Mesodermal cell (in vitro differentiated cells): ENCODE results near the gene DPF3.

ENCODE experiments used
- H3K27ac ChIP-seq: 2 replicates; pipeline ENCODE4 v1.7.0; 2013; ENCODE audit warnings: mild to moderate bottlenecking, low read depth, low read length, moderate library complexity; ENCODE audit not compliant: severe bottlenecking
- H3K36me3 ChIP-seq: 2 replicates; pipeline ENCODE4 v1.7.1; 2013; ENCODE audit warnings: mild to moderate bottlenecking, low read length, moderate library complexity; ENCODE audit not compliant: control insufficient read depth, insufficient read depth
- H3K4me1 ChIP-seq: one replicate; pipeline ENCODE4 v1.7.1; 2013; ENCODE audit warnings: mild to moderate bottlenecking, low read length; ENCODE audit not compliant: insufficient read depth, control insufficient read depth, poor library complexity, severe bottlenecking
- H3K4me3 ChIP-seq: 2 replicates; pipeline ENCODE4 v1.7.0; 2013; ENCODE audit warnings: low read length, control low read depth, mild to moderate bottlenecking; ENCODE audit not compliant: insufficient read depth, poor library complexity, severe bottlenecking; ENCODE audit errors: extremely low read depth
- H3K9me3 ChIP-seq: 2 replicates; pipeline ENCODE4 v1.7.1; 2013; ENCODE audit warnings: mild to moderate bottlenecking, low read length, moderate library complexity; ENCODE audit not compliant: control insufficient read depth
- WGBS, 2 experiments: methylation state at CpG; one replicate each; pipeline ENCODE4 v1.1.5; 2013; ENCODE audit warnings: missing lambda C conversion rate in 2 of 2; ENCODE audit not compliant: insufficient coverage in 2 of 2; 5-methylcytosine and 5-hydroxymethylcytosine counted together

The DPF3 gene

GRCh38 chr14:72732022-72732780, 161.7 kb downstream of the DPF3 start:
- H3K9me3 ChIP-seq: no peaks in the 10 kb centered on the region
- peaks cover under 1% of the 10 kb centered on the region for H3K4me1 ChIP-seq
- no peaks in the 10 kb centered on the region for H3K36me3 ChIP-seq
- 83 to 89% methylated on average over 7 to 11 of the region's 16 CpGs for WGBS, 2 experiments
- H3K4me3 ChIP-seq: no peak overlapping the region
- no peak overlapping the region for H3K27ac ChIP-seq

GRCh38 chr14:72731252-72732020, 162.5 kb downstream of the DPF3 start:
- Histone ChIP-seq H3K4me3 (no peak overlapping the region), H3K36me3 (no peaks in the 10 kb centered on the region), H3K9me3 (no peaks in the 10 kb centered on the region), H3K4me1 (peaks cover 6% of the 10 kb centered on the region), H3K27ac (no peak overlapping the region)
- WGBS, 2 experiments: 91 to 94% methylated on average over 14 to 16 of the region's 18 CpGs

- H3K9me3 ChIP-seq: no peaks in the 10 kb centered on the region
- 80 to 100% methylated on average over 1 to 2 of the region's 4 CpGs for WGBS, 2 experiments
- H3K27ac ChIP-seq: no peak overlapping the region
- H3K4me3 ChIP-seq: no peak overlapping the region
- peaks cover 14% of the 10 kb centered on the region for H3K4me1 ChIP-seq
- H3K36me3 ChIP-seq: no peaks in the 10 kb centered on the region
These were observed 163.4 kb downstream of the DPF3 start for GRCh38 chr14:72730468-72730867.

- H3K9me3 ChIP-seq: no peaks in the 10 kb centered on the region
- no peaks in the 10 kb centered on the region for H3K36me3 ChIP-seq
- 66 to 81% methylated on average over 6 to 8 of the region's 9 CpGs for WGBS, 2 experiments
- H3K27ac ChIP-seq: peak overlapping the region; percentile 45
- H3K4me1 ChIP-seq: peaks cover 14% of the 10 kb centered on the region
- no peak overlapping the region for H3K4me3 ChIP-seq
These were observed 167.5 kb downstream of the DPF3 start for GRCh38 chr14:72726444-72726843.

- Histone ChIP-seq H3K36me3 (no peaks in the 10 kb centered on the region), H3K4me3 (no peak overlapping the region), H3K4me1 (peaks cover 14% of the 10 kb centered on the region), H3K27ac (no peak overlapping the region), H3K9me3 (no peaks in the 10 kb centered on the region)
- 84% methylated on average over 3 to 4 of the region's 6 CpGs for WGBS, 2 experiments
These were observed 169.9 kb downstream of the DPF3 start for GRCh38 chr14:72723858-72724530.

GRCh38 chr14:72722201-72722785, 171.6 kb downstream of the DPF3 start:
- Histone ChIP-seq H3K27ac (no peak overlapping the region), H3K9me3 (no peaks in the 10 kb centered on the region), H3K36me3 (no peaks in the 10 kb centered on the region), H3K4me3 (no peak overlapping the region), H3K4me1 (peaks cover 14% of the 10 kb centered on the region)
- WGBS, 2 experiments: 93% methylated on average over 8 to 10 of the region's 11 CpGs

- Histone ChIP-seq H3K27ac (no peak overlapping the region), H3K36me3 (no peaks in the 10 kb centered on the region), H3K9me3 (no peaks in the 10 kb centered on the region), H3K4me1 (peaks cover 5% of the 10 kb centered on the region), H3K4me3 (no peak overlapping the region)
These were observed 172.8 kb downstream of the DPF3 start for GRCh38 chr14:72721083-72721482.

GRCh38 chr14:72717220-72717619, 176.7 kb downstream of the DPF3 start:
- Histone ChIP-seq H3K4me1 (no peaks in the 10 kb centered on the region), H3K4me3 (no peak overlapping the region), H3K9me3 (no peaks in the 10 kb centered on the region), H3K36me3 (no peaks in the 10 kb centered on the region), H3K27ac (no peak overlapping the region)
- WGBS, 2 experiments: 83 to 100% methylated on average over 1 to 2 of the region's 2 CpGs

- WGBS, 2 experiments: 92 to 93% methylated on average over 3 of the region's 4 CpGs
- no peaks in the 10 kb centered on the region for H3K9me3 ChIP-seq
- no peak overlapping the region for H3K27ac ChIP-seq
- H3K36me3 ChIP-seq: no peaks in the 10 kb centered on the region
- no peaks in the 10 kb centered on the region for H3K4me1 ChIP-seq
- no peak overlapping the region for H3K4me3 ChIP-seq
These were observed 177.4 kb downstream of the DPF3 start for GRCh38 chr14:72716476-72716875.

GRCh38 chr14:72715850-72716228, 178.1 kb downstream of the DPF3 start:
- H3K4me3 ChIP-seq: no peak overlapping the region

More at GRCh38 chr14:72715850-72716228, 178.1 kb downstream of the DPF3 start:
- WGBS, 2 experiments: 76 to 80% methylated on average over 6 of the region's 9 CpGs
- no peaks in the 10 kb centered on the region for H3K4me1 ChIP-seq
- H3K36me3 ChIP-seq: no peaks in the 10 kb centered on the region
- H3K9me3 ChIP-seq: no peaks in the 10 kb centered on the region
- no peak overlapping the region for H3K27ac ChIP-seq
